IMR-90 (cell line): ENCODE results near the gene PPIL4. TPM values are rescaled to one million over a fixed set of nuclear protein-coding genes. Genes with fewer than 3 reads are reported as not detected.

Source experiments
- ATAC-seq: fragments of 200-7000 bp; cut with Tn5 transposase; 2 replicates; pipeline ENCODE4 v1.9.1; 2020; ENCODE audit warnings: low read depth, mild to moderate bottlenecking, moderate library complexity
- BruUV-seq: library from RNA; stranded (reverse); fragments of 400-500 nt; replicated peaks from 2 replicates; lab custom pipeline; 2021; lab: Mats Ljungman, UMichigan
- CTCF ChIA-PET: fragments of 300-600 bp; formaldehyde crosslinking; extraction: SDS; loops from one replicate; lab custom pipeline; 2021; ENCODE audit warnings: antibody characterized with exemption; lab: Yijun Ruan, JAX
- POLR2A ChIA-PET: fragments of 300-600 bp; sonication (Branson Sonifier 250); formaldehyde crosslinking; loops from one replicate; lab custom pipeline; 2022; ENCODE audit warnings: antibody characterized with exemption; ENCODE audit not compliant: unreplicated experiment; lab: Charles Lee
- DNase-seq: peaks from one replicate; pipeline ENCODE4 v3.0.0; 2013
- H2AFZ ChIP-seq: replicated peaks from 2 replicates; pipeline ENCODE3; 2013; ENCODE audit warnings: low read length, mild to moderate bottlenecking; ENCODE audit not compliant: poor library complexity
- H2AK5ac ChIP-seq: 2 replicates; pipeline ENCODE4 v1.6.1; 2013; ENCODE audit warnings: low read depth, low read length, inconsistent platforms
- H2AK9ac ChIP-seq: replicated peaks from 2 replicates; pipeline ENCODE3; 2013; ENCODE audit warnings: mild to moderate bottlenecking, low read depth, low read length, moderate library complexity; ENCODE audit not compliant: poor library complexity
- H2BK120ac ChIP-seq: 2 replicates; pipeline ENCODE4 v1.6.1; 2013; ENCODE audit warnings: low read depth, low read length, inconsistent platforms
- H2BK15ac ChIP-seq: 3 replicates; pipeline ENCODE4 v1.6.1; 2013; ENCODE audit warnings: low read depth, low read length, inconsistent platforms
- H2BK20ac ChIP-seq: 2 replicates; pipeline ENCODE4 v1.6.1; 2013; ENCODE audit warnings: low read depth, mild to moderate bottlenecking, inconsistent platforms, low read length, moderate library complexity
- H2BK5ac ChIP-seq: 2 replicates; pipeline ENCODE4 v1.6.1; 2013; ENCODE audit warnings: mild to moderate bottlenecking, low read depth, low read length, inconsistent platforms; ENCODE audit not compliant: poor library complexity, severe bottlenecking
- H3K14ac ChIP-seq: replicated peaks from 2 replicates; pipeline ENCODE4 v1.6.1; 2013; ENCODE audit warnings: low read depth, low read length, inconsistent platforms
- H3K18ac ChIP-seq: 2 replicates; pipeline ENCODE4 v1.6.1; 2013; ENCODE audit warnings: low read depth, low read length, control low read depth
- H3K23ac ChIP-seq: 2 replicates; pipeline ENCODE4 v1.6.1; 2013; ENCODE audit warnings: low read depth, low read length, inconsistent platforms
- H3K27ac ChIP-seq: 2 replicates; pipeline ENCODE4 v1.5.1; 2013; ENCODE audit warnings: mild to moderate bottlenecking, control low read depth, low read length; ENCODE audit not compliant: insufficient read depth
- H3K27me3 ChIP-seq: 2 replicates; pipeline ENCODE4 v1.6.1; 2013; ENCODE audit warnings: low read length; ENCODE audit not compliant: control insufficient read depth, insufficient read depth
- H3K36me3 ChIP-seq: 2 replicates; pipeline ENCODE4 v1.6.1; 2013; ENCODE audit warnings: low read length, mixed read lengths; ENCODE audit not compliant: control insufficient read depth, insufficient read depth
- H3K4ac ChIP-seq: 2 replicates; pipeline ENCODE4 v1.6.1; 2013; ENCODE audit warnings: low read depth, low read length, inconsistent platforms
- H3K4me1 ChIP-seq: 2 replicates; pipeline ENCODE4 v1.6.1; 2013; ENCODE audit warnings: low read length, mixed read lengths; ENCODE audit not compliant: control insufficient read depth, insufficient read depth
- H3K4me2 ChIP-seq: 2 replicates; pipeline ENCODE4 v1.6.1; 2013; ENCODE audit warnings: low read depth, mild to moderate bottlenecking, control low read depth, low read length, moderate library complexity
- H3K4me3 ChIP-seq: 2 replicates; pipeline ENCODE4 v1.5.1; 2013; ENCODE audit warnings: low read depth, mild to moderate bottlenecking, control low read depth, low read length, moderate library complexity; ENCODE audit not compliant: insufficient read depth
- H3K56ac ChIP-seq: 2 replicates; pipeline ENCODE4 v1.6.1; 2013; ENCODE audit warnings: low read length, inconsistent platforms; ENCODE audit not compliant: insufficient read depth; ENCODE audit errors: extremely low read depth
- H3K79me1 ChIP-seq, 2 experiments: 2 replicates each; pipeline ENCODE4 v1.6.1; 2013; ENCODE audit warnings: low read length in 2 of 2, inconsistent platforms in 1 of 2, low read depth in 1 of 2
- H3K9ac ChIP-seq: 2 replicates; pipeline ENCODE4 v1.6.1; 2013; ENCODE audit warnings: low read depth, low read length, control low read depth
- H3K9me1 ChIP-seq: 2 replicates; pipeline ENCODE4 v1.6.1; 2013; ENCODE audit warnings: low read length, inconsistent platforms; ENCODE audit not compliant: insufficient read depth
- H3K9me3 ChIP-seq: 2 replicates; pipeline ENCODE4 v1.6.1; 2013; ENCODE audit warnings: low read length; ENCODE audit not compliant: control insufficient read depth, insufficient read depth
- H4K20me1 ChIP-seq: 2 replicates; pipeline ENCODE4 v1.6.1; 2013; ENCODE audit warnings: low read length, inconsistent platforms; ENCODE audit not compliant: insufficient read depth
- H4K5ac ChIP-seq: 2 replicates; pipeline ENCODE4 v1.6.1; 2013; ENCODE audit warnings: mild to moderate bottlenecking, low read depth, low read length, control low read depth
- H4K8ac ChIP-seq, 2 experiments: 2 replicates each; pipeline ENCODE4 v1.6.1; 2013; ENCODE audit warnings: low read depth in 2 of 2, low read length in 2 of 2, control low read depth in 1 of 2, inconsistent platforms in 1 of 2
- H4K91ac ChIP-seq: 2 replicates; pipeline ENCODE4 v1.6.1; 2013; ENCODE audit warnings: low read depth, low read length, inconsistent platforms; ENCODE audit not compliant: insufficient read depth
- BHLHE40 ChIP-seq: fragments of 150-350 bp; IDR thresholded peaks from 2 replicates; pipeline ENCODE4 v1.6.1; 2016; ENCODE audit warnings: mild to moderate bottlenecking, low read depth, low read length
- CTCF ChIP-seq: conservative IDR thresholded peaks from 2 replicates; pipeline ENCODE4 v1.5.1; 2012; ENCODE audit warnings: mild to moderate bottlenecking, low read depth, low read length, improper control_type of control experiment
- FOS ChIP-seq: fragments of 150-350 bp; IDR thresholded peaks from 2 replicates; pipeline ENCODE4 v1.6.1; 2016; ENCODE audit warnings: low read depth, low read length
- MAFK ChIP-seq: IDR thresholded peaks from 2 replicates; pipeline ENCODE4 v1.6.1; 2012; ENCODE audit warnings: low read depth, low read length, improper control_type of control experiment
- MAZ ChIP-seq: IDR thresholded peaks from 2 replicates; pipeline ENCODE4 v1.6.1; 2012; ENCODE audit warnings: low read depth, mild to moderate bottlenecking, low read length, improper control_type of control experiment, moderate library complexity, borderline replicate concordance
- MXI1 ChIP-seq: IDR thresholded peaks from 2 replicates; pipeline ENCODE4 v1.6.1; 2012; ENCODE audit warnings: low read depth, mild to moderate bottlenecking, low read length, moderate library complexity, borderline replicate concordance
- NFE2L2 ChIP-seq: fragments of 150-350 bp; IDR thresholded peaks from 2 replicates; pipeline ENCODE4 v1.6.1; 2016; ENCODE audit warnings: low read depth, mild to moderate bottlenecking, low read length
- POLR2A ChIP-seq: IDR thresholded peaks from 2 replicates; pipeline ENCODE4 v1.6.1; 2012; ENCODE audit warnings: mild to moderate bottlenecking, low read depth, low read length
- RAD21 ChIP-seq: IDR thresholded peaks from 2 replicates; pipeline ENCODE4 v1.6.1; 2012; ENCODE audit warnings: low read length, improper control_type of control experiment
- RCOR1 ChIP-seq: IDR thresholded peaks from 2 replicates; pipeline ENCODE4 v1.6.1; 2012; ENCODE audit warnings: mild to moderate bottlenecking, low read length, improper control_type of control experiment; ENCODE audit not compliant: insufficient replicate concordance
- RFX5 ChIP-seq: IDR thresholded peaks from 2 replicates; pipeline ENCODE4 v1.8.0; 2012; ENCODE audit warnings: low read depth, mild to moderate bottlenecking, low read length, moderate library complexity
- WGBS, 2 experiments: methylation state at CpG; one replicate each; pipeline versions ENCODE4 v1.1.5 to v1.1.7; 2013; ENCODE audit warnings: missing lambda C conversion rate in 2 of 2; ENCODE audit not compliant: insufficient read length in 1 of 2; ENCODE audit errors: extremely low coverage in 2 of 2; 5-methylcytosine and 5-hydroxymethylcytosine counted together
- dilution Hi-C: fragments of 300-500 bp; cut with HindIII; formaldehyde crosslinking; loops from one replicate; pipeline ENCODE4 v1.14.3; 2018; ENCODE audit warnings: low sequenced_read_pairs; ENCODE audit not compliant: unreplicated experiment
- in situ Hi-C: fragments of 300-500 bp; cut with MboI; formaldehyde crosslinking; loops from 3 replicates; pipeline ENCODE4 v1.14.3; 2019; ENCODE audit warnings: low sequenced_read_pairs, inconsistent platforms, mixed read lengths
- intact Hi-C: fragments of 100-400 bp; cut with micrococcal nuclease; formaldehyde crosslinking; loops from 2 replicates; pipeline ENCODE4 v1.10.0; 2022
- polyA plus RNA-seq, 3 experiments: library from polyadenylated mRNA; depleted of rRNA; stranded (reverse); fragments of >200 nt; gene quantifications; 2 replicates each; pipeline ENCODE4 v1.2.3, GENCODE V29; 2012; ENCODE audit warnings: low replicate concordance in 1 of 3
- total RNA-seq: library from RNA; depleted of rRNA; stranded (reverse); fragments of >200 nt; gene quantifications from 2 replicates; pipeline ENCODE4 v1.2.3, GENCODE V29; 2012
- TF ChIP-seq, protein P1 (sequence below): fragments of 150-350 bp; IDR thresholded peaks from 2 replicates; pipeline ENCODE4 v1.6.1; 2016; ENCODE audit warnings: low read depth, mild to moderate bottlenecking, low read length, moderate library complexity, borderline replicate concordance
- TF ChIP-seq, protein P2 (sequence below): fragments of 150-350 bp; IDR thresholded peaks from 2 replicates; pipeline ENCODE4 v1.6.1; 2017; ENCODE audit warnings: mild to moderate bottlenecking, antibody characterized with exemption, low read length, low read depth

The PPIL4 gene
- total and polyA plus RNA-seq, 2 of the 4 experiments (the other 2 are of a cell fraction), result 10.6 to 13.3 TPM

- ChIA-PET POLR2A (no interaction called here), CTCF (no interaction called here)
- no peak overlapping the region for H2AK9ac ChIP-seq
- no peak overlapping the region for H3K4me3 ChIP-seq
- in situ Hi-C loops, result no loop called here
- no peak overlapping the region for H3K4me2 ChIP-seq
- no peak overlapping the region for H2BK20ac ChIP-seq
- ATAC-seq (no peak), DNase-seq (no peak)
- H2BK15ac ChIP-seq, result no peak overlapping the region
- no peak overlapping the region for H4K91ac ChIP-seq
- no peak overlapping the region for H3K23ac ChIP-seq
- no peak for TF ChIP-seq FOS
- no peak for TF ChIP-seq RAD21
- TF ChIP-seq, protein P1, sequence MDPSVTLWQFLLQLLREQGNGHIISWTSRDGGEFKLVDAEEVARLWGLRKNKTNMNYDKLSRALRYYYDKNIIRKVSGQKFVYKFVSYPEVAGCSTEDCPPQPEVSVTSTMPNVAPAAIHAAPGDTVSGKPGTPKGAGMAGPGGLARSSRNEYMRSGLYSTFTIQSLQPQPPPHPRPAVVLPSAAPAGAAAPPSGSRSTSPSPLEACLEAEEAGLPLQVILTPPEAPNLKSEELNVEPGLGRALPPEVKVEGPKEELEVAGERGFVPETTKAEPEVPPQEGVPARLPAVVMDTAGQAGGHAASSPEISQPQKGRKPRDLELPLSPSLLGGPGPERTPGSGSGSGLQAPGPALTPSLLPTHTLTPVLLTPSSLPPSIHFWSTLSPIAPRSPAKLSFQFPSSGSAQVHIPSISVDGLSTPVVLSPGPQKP, result no peak
- no peak for TF ChIP-seq MXI1
- TF ChIP-seq CTCF, result no peak
- TF ChIP-seq RFX5, result no peak
- TF ChIP-seq, protein P2, sequence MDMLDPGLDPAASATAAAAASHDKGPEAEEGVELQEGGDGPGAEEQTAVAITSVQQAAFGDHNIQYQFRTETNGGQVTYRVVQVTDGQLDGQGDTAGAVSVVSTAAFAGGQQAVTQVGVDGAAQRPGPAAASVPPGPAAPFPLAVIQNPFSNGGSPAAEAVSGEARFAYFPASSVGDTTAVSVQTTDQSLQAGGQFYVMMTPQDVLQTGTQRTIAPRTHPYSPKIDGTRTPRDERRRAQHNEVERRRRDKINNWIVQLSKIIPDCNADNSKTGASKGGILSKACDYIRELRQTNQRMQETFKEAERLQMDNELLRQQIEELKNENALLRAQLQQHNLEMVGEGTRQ, result no peak
- TF ChIP-seq MAFK, result no peak
- TF ChIP-seq NFE2L2, result no peak
- TF ChIP-seq RCOR1, result no peak
- TF ChIP-seq MAZ, result no peak
- no peak for TF ChIP-seq POLR2A
- TF ChIP-seq BHLHE40, result no peak
- H3K27me3 ChIP-seq, result no peaks in the 10 kb centered on the region
- peaks cover 3% of the 10 kb centered on the region for H3K4me1 ChIP-seq
- no peak overlapping the region for H3K18ac ChIP-seq
- no peak overlapping the region for H2AFZ ChIP-seq
- peaks cover 9% of the 10 kb centered on the region; the same call in 1 of the 2 replicates for H4K20me1 ChIP-seq
- BruUV-seq, result TSS peak; percentile 45
- no peak overlapping the region for H2BK120ac ChIP-seq
- no peak overlapping the region for H4K8ac ChIP-seq
- H3K4ac ChIP-seq, result no peak overlapping the region
- no peaks in the 10 kb centered on the region for H3K36me3 ChIP-seq
- H2BK5ac ChIP-seq, result no peak overlapping the region
- H3K9ac ChIP-seq, result no peak overlapping the region
- WGBS, 2 experiments, result 90% methylated on average over 2 of the region's 7 CpGs; no CpG with 5 or more reads in 1 of the 2 experiments
- H3K14ac ChIP-seq, result no peak overlapping the region
- H3K79me1 ChIP-seq, result peaks cover 16 to 36% of the 10 kb centered on the region in 2 experiments
- H3K56ac ChIP-seq, result no peak overlapping the region
- H3K9me3 ChIP-seq, result no peaks in the 10 kb centered on the region
- intact Hi-C loops, result no loop called here
- no peak overlapping the region for H2AK5ac ChIP-seq
- no peak overlapping the region for H4K5ac ChIP-seq
- dilution Hi-C loops, result no loop called here
- no peak overlapping the region for H3K27ac ChIP-seq
- H3K9me1 ChIP-seq, result peaks cover 3% of the 10 kb centered on the region
Observed at GRCh38 chr6:149567945-149568585, 22.2 kb upstream of the PPIL4 start.
